Measurements from ENCODE around the gene CDK6.

Gene CDK6

DNA sequence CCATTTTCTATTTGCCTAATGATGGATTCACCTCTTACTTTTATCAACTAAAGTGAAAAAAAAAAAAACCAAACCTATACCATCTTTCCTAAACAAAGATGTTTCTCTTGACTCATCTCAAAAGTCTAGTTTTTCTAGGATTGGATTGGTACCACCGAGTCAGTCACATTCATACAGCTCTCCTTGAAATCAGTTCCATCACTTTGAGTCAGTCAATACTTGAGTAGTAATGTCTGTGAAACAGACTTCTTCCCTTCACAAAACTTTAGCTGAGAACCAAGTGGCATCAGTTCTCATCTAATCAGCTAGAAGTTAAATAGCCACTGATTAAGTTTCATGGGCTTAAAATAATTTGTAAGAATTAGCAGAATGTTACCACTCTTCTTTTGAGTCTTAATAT lies 13.3 kb downstream of the CDK6 start:
- TF ChIP-seq, protein P1, sequence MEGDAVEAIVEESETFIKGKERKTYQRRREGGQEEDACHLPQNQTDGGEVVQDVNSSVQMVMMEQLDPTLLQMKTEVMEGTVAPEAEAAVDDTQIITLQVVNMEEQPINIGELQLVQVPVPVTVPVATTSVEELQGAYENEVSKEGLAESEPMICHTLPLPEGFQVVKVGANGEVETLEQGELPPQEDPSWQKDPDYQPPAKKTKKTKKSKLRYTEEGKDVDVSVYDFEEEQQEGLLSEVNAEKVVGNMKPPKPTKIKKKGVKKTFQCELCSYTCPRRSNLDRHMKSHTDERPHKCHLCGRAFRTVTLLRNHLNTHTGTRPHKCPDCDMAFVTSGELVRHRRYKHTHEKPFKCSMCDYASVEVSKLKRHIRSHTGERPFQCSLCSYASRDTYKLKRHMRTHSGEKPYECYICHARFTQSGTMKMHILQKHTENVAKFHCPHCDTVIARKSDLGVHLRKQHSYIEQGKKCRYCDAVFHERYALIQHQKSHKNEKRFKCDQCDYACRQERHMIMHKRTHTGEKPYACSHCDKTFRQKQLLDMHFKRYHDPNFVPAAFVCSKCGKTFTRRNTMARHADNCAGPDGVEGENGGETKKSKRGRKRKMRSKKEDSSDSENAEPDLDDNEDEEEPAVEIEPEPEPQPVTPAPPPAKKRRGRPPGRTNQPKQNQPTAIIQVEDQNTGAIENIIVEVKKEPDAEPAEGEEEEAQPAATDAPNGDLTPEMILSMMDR (IDR thresholded peaks at IDR 0.05), result no peak

DNA sequence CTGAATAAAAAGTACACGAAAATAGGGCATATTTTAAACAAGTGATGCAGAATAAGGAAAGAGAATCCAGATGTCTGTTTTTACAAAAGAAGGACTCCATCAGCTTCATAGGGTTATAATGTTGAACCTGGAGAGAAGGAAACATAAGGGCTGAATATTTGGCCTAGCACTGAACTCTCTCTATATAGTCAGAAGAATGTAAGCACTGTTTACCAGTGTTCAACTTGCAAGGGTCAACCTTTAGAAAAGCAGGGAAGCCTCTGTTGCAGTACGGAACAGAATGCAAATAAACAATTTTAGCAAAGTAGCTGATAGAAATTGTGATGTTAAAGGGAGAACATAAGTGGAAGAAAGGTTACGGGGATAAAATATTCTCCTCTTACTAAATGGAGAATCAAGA lies 16.2 kb downstream of the CDK6 start:
- TF ChIP-seq, protein P1 (IDR thresholded peaks at IDR 0.05), result no peak

DNA sequence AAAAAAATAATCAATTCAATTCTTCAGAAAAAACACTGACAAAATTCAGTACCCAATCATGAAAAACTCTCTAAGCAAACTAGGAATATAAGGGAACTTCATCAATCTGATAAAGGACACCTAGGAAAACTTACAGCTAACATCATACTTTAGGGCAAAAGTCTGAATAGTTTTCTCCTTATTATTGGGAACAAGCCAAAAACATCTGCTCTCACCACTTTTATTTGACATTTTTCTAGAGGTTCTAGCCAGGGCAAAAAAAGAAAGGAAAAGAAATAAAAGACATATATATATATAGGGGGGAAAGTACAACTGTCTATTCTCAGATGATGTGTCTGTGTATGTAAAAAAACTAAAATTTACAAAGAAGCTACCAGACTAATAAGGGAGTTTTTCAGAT lies 19.0 kb downstream of the CDK6 start:
- TF ChIP-seq, protein P1 (IDR thresholded peaks at IDR 0.05), result no peak

DNA sequence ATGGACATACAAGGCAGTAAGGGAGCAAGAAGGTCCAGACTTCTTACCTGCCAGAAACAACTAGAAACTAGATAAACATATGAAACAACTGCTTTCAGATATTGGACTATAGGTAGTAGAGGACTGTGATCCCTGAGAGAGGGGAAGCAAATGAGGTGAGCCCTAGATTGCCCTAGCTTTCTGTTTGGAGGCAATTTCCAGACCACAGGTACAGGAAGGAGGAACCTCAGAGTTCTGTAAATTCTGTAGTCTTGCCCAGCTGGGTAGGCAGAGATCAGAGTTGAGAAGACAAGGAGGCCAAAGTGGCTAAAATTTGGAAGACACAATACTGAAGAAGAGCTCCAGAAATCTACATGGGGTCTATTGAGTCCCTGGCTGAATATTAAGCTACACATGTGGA lies 21.0 kb downstream of the CDK6 start:
- TF ChIP-seq, protein P1 (IDR thresholded peaks at IDR 0.05), result no peak

DNA sequence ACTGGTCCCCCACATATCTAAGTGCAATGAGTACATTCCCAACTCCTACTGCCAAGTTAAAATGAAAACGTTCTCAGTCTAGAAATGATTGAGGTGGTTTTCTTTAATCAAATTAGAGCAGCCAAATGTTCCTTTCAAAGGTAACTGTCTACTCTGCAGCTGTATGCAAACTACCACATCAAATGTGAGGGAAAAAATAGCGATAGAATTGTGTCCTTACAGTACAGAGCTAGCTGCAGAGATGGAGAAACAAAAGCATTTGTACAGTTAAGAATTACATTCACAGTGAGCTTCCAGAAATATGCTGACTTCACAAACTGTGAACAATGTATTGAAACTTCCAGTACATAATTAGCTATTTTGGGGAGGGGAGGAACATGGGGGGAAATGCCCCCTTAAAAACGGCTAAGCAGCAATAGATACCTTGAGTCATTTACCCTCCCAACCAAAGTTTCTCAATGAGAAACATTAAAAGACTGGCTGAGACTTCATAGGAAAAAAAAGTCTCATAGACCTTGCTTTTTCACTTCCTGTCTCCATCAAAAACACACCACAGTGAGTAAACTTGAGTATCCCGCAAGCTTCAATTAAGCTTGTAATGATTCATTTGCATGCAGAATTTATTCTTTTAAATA lies 22.9 kb downstream of the CDK6 start:
- TF ChIP-seq, protein P1 (IDR thresholded peaks at IDR 0.05), result no peak

DNA sequence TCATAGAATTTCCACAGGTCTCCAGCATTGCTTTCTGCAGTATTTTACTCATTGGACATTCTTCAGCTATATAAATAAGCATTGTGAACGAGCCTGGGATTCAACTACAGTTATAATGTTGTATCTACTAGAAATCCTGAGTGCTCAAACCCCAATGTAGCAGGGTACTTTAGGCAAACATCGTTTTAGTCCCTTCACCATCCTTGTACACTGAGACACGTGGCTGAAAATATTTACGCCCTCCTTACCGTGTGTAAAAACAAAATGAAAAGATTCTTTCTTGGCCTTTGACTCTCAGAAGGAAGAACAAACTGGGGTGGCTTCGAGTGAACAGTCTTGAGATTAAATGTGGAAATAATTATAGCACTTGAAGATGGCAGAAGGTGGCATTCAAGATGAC lies 25.2 kb downstream of the CDK6 start:
- TF ChIP-seq, protein P1 (IDR thresholded peaks at IDR 0.05), result no peak

DNA sequence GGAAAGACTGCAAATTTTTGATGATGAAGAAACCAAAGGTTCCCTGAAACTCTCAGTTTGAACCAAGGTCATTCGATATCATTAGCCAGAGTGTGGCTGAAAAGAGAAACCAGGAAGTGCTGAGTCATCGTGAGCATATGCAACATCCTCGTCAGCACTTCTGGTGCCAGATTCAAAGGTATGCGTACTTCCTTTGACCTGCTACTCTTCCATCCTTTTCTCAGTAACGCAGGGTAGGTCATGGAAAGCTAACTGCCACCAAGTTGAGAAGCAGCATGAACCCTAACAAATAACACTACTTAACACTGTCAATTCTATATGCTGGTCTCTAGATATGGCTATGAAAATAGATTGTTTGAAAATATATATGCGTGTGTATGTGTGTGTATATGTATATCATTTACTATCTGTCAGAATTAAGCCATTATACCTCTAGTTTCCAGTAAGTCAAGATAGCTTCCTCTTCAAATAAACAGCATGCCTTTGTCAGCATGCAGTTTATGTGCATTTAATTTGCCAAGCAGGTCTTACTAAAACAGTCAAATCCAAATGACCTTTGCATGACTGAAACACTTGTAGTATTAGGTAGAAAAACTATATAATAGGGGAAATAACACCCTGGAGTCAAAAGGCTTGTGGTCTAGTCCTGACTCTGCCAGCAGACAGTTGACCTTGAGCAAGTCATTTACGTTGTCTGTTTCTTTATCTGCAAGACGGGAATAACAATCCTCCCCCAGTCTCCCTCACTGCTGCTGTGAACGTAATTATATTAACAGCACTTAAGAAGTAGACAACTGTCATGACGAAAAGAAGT lies 26.4 kb downstream of the CDK6 start:
- TF ChIP-seq, protein P1 (IDR thresholded peaks at IDR 0.05), result no peak

Data from LNCAP (cell line).